Measurements from ENCODE around the gene TCF4. TPM values are rescaled to one million over a fixed set of nuclear protein-coding genes. Genes with fewer than 3 reads are reported as not detected.

TCF4 gene
- total and polyA plus RNA-seq, 2 donors (not counting 3 experiments of a cell fraction or from before 2014, with no cell fraction given) = 183 to 390 TPM

DNA sequence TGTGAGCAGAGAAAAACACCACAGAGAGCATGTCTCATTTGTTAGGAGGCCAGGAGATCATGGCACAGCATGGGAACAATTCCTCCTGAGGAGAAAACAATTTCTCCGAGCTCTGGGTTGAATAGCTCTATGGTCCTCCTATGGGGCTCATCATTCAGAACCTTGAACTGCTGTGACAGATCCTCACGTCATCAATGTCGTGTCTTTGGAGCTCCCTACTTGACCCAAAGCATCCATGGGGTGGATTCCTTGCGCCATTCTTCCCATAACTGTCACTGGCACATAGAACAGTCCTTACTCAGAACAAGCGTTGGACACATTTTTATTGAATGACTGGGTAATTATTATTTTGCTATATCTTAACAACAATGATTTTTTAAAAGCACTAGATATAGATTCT, 15.8 kb upstream of the TCF4 start:
- no peak overlapping the region for H2AFZ ChIP-seq (ENCODE audit: low read depth, low read length)
- no peaks in the 10 kb centered on the region for H3K36me3 ChIP-seq (ENCODE audit: control insufficient read depth in 2 of 2, extremely low read depth in 1 of 2, insufficient read depth in 2 of 2, low read length in 2 of 2)
- H3K4me2 ChIP-seq (ENCODE audit: insufficient read depth, low read length) = no peak overlapping the region
- CTCF ChIA-PET = interaction anchor here (0.6 to 1.6 kb wide), 3 partner anchors 15 to 100 kb away, joined by 3 read pairs; no protein-coding TSS in a partner anchor
- intact Hi-C loops (cut with micrococcal nuclease) = no loop called here
- H4K20me1 ChIP-seq (replicated peaks; ENCODE audit: control insufficient read depth, extremely low read depth, insufficient read depth, low read length) = no peaks in the 10 kb centered on the region
- H3K4me1 ChIP-seq (ENCODE audit: control insufficient read depth, extremely low read depth, insufficient read depth, low read length) = no peaks in the 10 kb centered on the region
- no peaks in the 10 kb centered on the region for H3K9me3 ChIP-seq (replicated peaks; ENCODE audit: control insufficient read depth, insufficient read depth, low read length)
- no peak overlapping the region for H3K4me3 ChIP-seq (replicated peaks in 1 of 3; ENCODE audit: insufficient read depth in 1 of 3, low read depth in 1 of 3, low read length in 3 of 3)
- BruUV-seq (replicated peaks) = no TSS peak
- no peaks in the 10 kb centered on the region for H3K9me1 ChIP-seq (replicated peaks; ENCODE audit: control insufficient read depth, extremely low read depth, insufficient read depth, low read length)
- FAIRE-seq (no peak), DNase-seq (ENCODE audit: low read depth, low spot score) (no peak)
- no peak overlapping the region for H3K27ac ChIP-seq (ENCODE audit: insufficient read depth, low read depth, low read length)
- H3K9ac ChIP-seq (replicated peaks; ENCODE audit: extremely low read depth, insufficient read depth, low read length) = no peak overlapping the region
- POLR2A ChIA-PET = no interaction called here
- dilution Hi-C loops (cut with MboI; ENCODE audit: extremely low pct_ligation_motif_present, low sequenced_read_pairs) = no loop called here
- TF ChIP-seq POLR2AphosphoS5 (IDR thresholded peaks at IDR 0.05; ENCODE audit: insufficient read depth, low read depth, low read length) (no peak), EZH2 (IDR thresholded peaks at IDR 0.05; ENCODE audit: borderline replicate concordance, low read depth, low read length, severe bottlenecking) (no peak), GATA2 (IDR thresholded peaks at IDR 0.05; ENCODE audit: insufficient read depth, insufficient read length, low read depth, low read length) (no peak), POLR2A (IDR thresholded peaks at IDR 0.05; ENCODE audit: low read depth, low read length) (no peak), JUN (IDR thresholded peaks at IDR 0.05; ENCODE audit: borderline replicate concordance, insufficient read depth, insufficient read length, low read depth) (no peak), FOS (IDR thresholded peaks at IDR 0.05; ENCODE audit: borderline replicate concordance, insufficient read depth, low read length) (no peak), MYC (IDR thresholded peaks at IDR 0.05; ENCODE audit: low read depth, low read length) (no peak)
- TF ChIP-seq, protein P1, sequence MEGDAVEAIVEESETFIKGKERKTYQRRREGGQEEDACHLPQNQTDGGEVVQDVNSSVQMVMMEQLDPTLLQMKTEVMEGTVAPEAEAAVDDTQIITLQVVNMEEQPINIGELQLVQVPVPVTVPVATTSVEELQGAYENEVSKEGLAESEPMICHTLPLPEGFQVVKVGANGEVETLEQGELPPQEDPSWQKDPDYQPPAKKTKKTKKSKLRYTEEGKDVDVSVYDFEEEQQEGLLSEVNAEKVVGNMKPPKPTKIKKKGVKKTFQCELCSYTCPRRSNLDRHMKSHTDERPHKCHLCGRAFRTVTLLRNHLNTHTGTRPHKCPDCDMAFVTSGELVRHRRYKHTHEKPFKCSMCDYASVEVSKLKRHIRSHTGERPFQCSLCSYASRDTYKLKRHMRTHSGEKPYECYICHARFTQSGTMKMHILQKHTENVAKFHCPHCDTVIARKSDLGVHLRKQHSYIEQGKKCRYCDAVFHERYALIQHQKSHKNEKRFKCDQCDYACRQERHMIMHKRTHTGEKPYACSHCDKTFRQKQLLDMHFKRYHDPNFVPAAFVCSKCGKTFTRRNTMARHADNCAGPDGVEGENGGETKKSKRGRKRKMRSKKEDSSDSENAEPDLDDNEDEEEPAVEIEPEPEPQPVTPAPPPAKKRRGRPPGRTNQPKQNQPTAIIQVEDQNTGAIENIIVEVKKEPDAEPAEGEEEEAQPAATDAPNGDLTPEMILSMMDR (IDR thresholded peaks at IDR 0.05; ENCODE audit: extremely low read depth in 1 of 2, insufficient read depth in 1 of 2, low read depth in 1 of 2, low read length in 2 of 2) = no peak
- TF ChIP-seq, protein P2, sequence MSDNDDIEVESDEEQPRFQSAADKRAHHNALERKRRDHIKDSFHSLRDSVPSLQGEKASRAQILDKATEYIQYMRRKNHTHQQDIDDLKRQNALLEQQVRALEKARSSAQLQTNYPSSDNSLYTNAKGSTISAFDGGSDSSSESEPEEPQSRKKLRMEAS (IDR thresholded peaks at IDR 0.05; ENCODE audit: insufficient read depth, insufficient read length) = no peak
- H3K79me2 ChIP-seq (ENCODE audit: control insufficient read depth, insufficient read depth, low read length) = no peaks in the 10 kb centered on the region
- H3K27me3 ChIP-seq (ENCODE audit: control insufficient read depth in 2 of 2, insufficient read depth in 2 of 2, low read length in 2 of 2) = no peaks in the 10 kb centered on the region
